Caki2 (cell line): ENCODE measurements around the gene ASPHD1. TPM values are rescaled to one million over a fixed set of nuclear protein-coding genes. Genes with fewer than 3 reads are reported as not detected.
"Not testable (repeated sequence)": the region's sequence is repeated elsewhere in the genome, so short reads cannot be mapped to it uniquely, and the experiment has no call there.

ENCODE experiments used
- DNase-seq: peaks from one replicate; pipeline ENCODE4 v3.0.0-alpha.2; 2015; ENCODE audit warnings: low read depth
- in situ Hi-C: cut with HindIII; loops from 2 replicates; pipeline ENCODE4 v1.10.0; 2016; ENCODE audit warnings: low sequenced_read_pairs, low pct_unique_long_range_greater_than_20kb, mixed read lengths
- total RNA-seq: library from RNA; depleted of rRNA; stranded (reverse); fragments of >200 nt; shearing (Covaris generic); gene quantifications from 2 replicates; pipeline ENCODE4 v1.2.3, GENCODE V29; 2014; ENCODE audit warnings: low replicate concordance; rRNA removed

Gene ASPHD1
- 53.6 and 71.5 TPM in 2 replicates for total RNA-seq

- DNase-seq: peak; percentile 91
- in situ Hi-C loops: no loop called here
These were observed at the start of gene ASPHD1 for GRCh38 chr16:29900102-29900887. Gene ASPHD1 (plus strand): TSS chr16:29900488. CDS start chr16:29900972, 484 bp downstream.

- in situ Hi-C loops: no loop called here
- no peak for DNase-seq
These were observed 49.3 kb upstream of the ASPHD1 start for GRCh38 chr16:29850998-29851397.

GRCh38 chr16:29852654-29853053, 47.6 kb upstream of the ASPHD1 start:
- DNase-seq: no peak
- in situ Hi-C loops: no loop called here

GRCh38 chr16:29854520-29855100, 45.7 kb upstream of the ASPHD1 start:
- in situ Hi-C loops: no loop called here
- no peak for DNase-seq

GRCh38 chr16:29857133-29857760, 43.0 kb upstream of the ASPHD1 start:
- in situ Hi-C loops: no loop called here
- no peak for DNase-seq

GRCh38 chr16:29858149-29858849, 42.0 kb upstream of the ASPHD1 start:
- DNase-seq: no peak
- in situ Hi-C loops: no loop called here

GRCh38 chr16:29858974-29859373, 41.3 kb upstream of the ASPHD1 start:
- in situ Hi-C loops: no loop called here
- no peak for DNase-seq

GRCh38 chr16:29860218-29860617, 40.1 kb upstream of the ASPHD1 start:
- in situ Hi-C loops: no loop called here

GRCh38 chr16:29862383-29862883, 37.9 kb upstream of the ASPHD1 start:
- peak; percentile 55 for DNase-seq
- in situ Hi-C loops: no loop called here

More at GRCh38 chr16:29860218-29860617, 40.1 kb upstream of the ASPHD1 start:
- DNase-seq: no peak

GRCh38 chr16:29862884-29863668, 37.2 kb upstream of the ASPHD1 start, which contains the start of gene CDIPT:
Gene CDIPT (minus strand): TSS chr16:29863226. CDS start chr16:29862857, 369 bp downstream.
- in situ Hi-C loops: no loop called here
- peak; percentile 98 for DNase-seq

GRCh38 chr16:29863669-29863984, 36.7 kb upstream of the ASPHD1 start:
- in situ Hi-C loops: no loop called here
- no peak for DNase-seq

- in situ Hi-C loops: no loop called here
These were observed 36.1 kb upstream of the ASPHD1 start for GRCh38 chr16:29864205-29864604.

GRCh38 chr16:29868396-29869009, 31.8 kb upstream of the ASPHD1 start:
- in situ Hi-C loops: no loop called here
- no peak for DNase-seq

More at GRCh38 chr16:29864205-29864604, 36.1 kb upstream of the ASPHD1 start:
- DNase-seq: no peak

- DNase-seq, in situ Hi-C loops: not testable (repeated sequence)
These were observed 31.2 kb upstream of the ASPHD1 start for GRCh38 chr16:29869067-29869466.

GRCh38 chr16:29871822-29872546, 28.3 kb upstream of the ASPHD1 start:
- in situ Hi-C loops: no loop called here
- DNase-seq: no peak

GRCh38 chr16:29873319-29873718, 27.0 kb upstream of the ASPHD1 start:
- in situ Hi-C loops: no loop called here
- no peak for DNase-seq

GRCh38 chr16:29875206-29875605, 25.1 kb upstream of the ASPHD1 start:
- in situ Hi-C loops: no loop called here
- no peak for DNase-seq
